GM23338 (cell line): ENCODE measurements around the gene VEGFA. TPM values are rescaled to one million over a fixed set of nuclear protein-coding genes. Genes with fewer than 3 reads are reported as not detected.

Experiments used
- ATAC-seq: fragments of 200-7000 bp; cut with Tn5 transposase; 3 replicates; pipeline ENCODE4 v1.9.1; 2020
- DNase-seq: peaks from one replicate; pipeline ENCODE4 v3.0.0-alpha.2; 2015; ENCODE audit warnings: low spot score
- H2AFZ ChIP-seq: fragments of 200-600 bp; sonication (generic); 2 replicates; pipeline ENCODE4 v1.8.0; 2016; ENCODE audit warnings: antibody characterized with exemption, mild to moderate bottlenecking, moderate library complexity
- H3F3A ChIP-seq: fragments of 200-600 bp; sonication (generic); replicated peaks from 2 replicates; pipeline ENCODE4 v1.8.0; 2017; ENCODE audit warnings: antibody characterized with exemption, mixed run types, low read depth
- H3K27ac ChIP-seq: fragments of 200-600 bp; sonication (generic); 2 replicates; pipeline ENCODE4 v1.6.1; 2016; ENCODE audit warnings: low read depth
- H3K27me3 ChIP-seq: fragments of 200-600 bp; sonication (generic); 2 replicates; pipeline ENCODE4 v1.8.0; 2016; ENCODE audit warnings: mild to moderate bottlenecking, mixed run types, moderate library complexity; ENCODE audit not compliant: insufficient read depth
- H3K36me3 ChIP-seq: fragments of 200-600 bp; sonication (generic); 2 replicates; pipeline ENCODE4 v1.8.0; 2016; ENCODE audit warnings: mild to moderate bottlenecking; ENCODE audit not compliant: insufficient read depth
- H3K4me1 ChIP-seq: fragments of 200-600 bp; sonication (generic); 2 replicates; pipeline ENCODE4 v1.8.0; 2016; ENCODE audit warnings: mild to moderate bottlenecking, moderate library complexity; ENCODE audit not compliant: insufficient read depth
- H3K4me2 ChIP-seq: fragments of 200-600 bp; sonication (generic); 2 replicates; pipeline ENCODE4 v1.7.1; 2017; ENCODE audit warnings: mixed run types
- H3K4me3 ChIP-seq: fragments of 200-600 bp; sonication (generic); 2 replicates; pipeline ENCODE4 v1.6.1; 2016; ENCODE audit warnings: mixed run types
- H3K79me2 ChIP-seq: fragments of 200-600 bp; sonication (generic); replicated peaks from 2 replicates; pipeline ENCODE4 v1.8.0; 2017; ENCODE audit warnings: mild to moderate bottlenecking; ENCODE audit not compliant: insufficient read depth
- H3K9me2 ChIP-seq: fragments of 200-600 bp; sonication (generic); 2 replicates; pipeline ENCODE4 v1.8.0; 2017; ENCODE audit not compliant: insufficient read depth
- H4K20me1 ChIP-seq: fragments of 200-600 bp; sonication (generic); replicated peaks from 2 replicates; pipeline ENCODE4 v1.8.0; 2017; ENCODE audit warnings: mild to moderate bottlenecking; ENCODE audit not compliant: insufficient read depth
- H3K27ac Mint-ChIP-seq: 2 replicates; pipeline ENCODE4 v1.8.0; 2020; ENCODE audit warnings: inconsistent platforms, mild to moderate bottlenecking, moderate library complexity, mixed read lengths
- H3K27me3 Mint-ChIP-seq: 3 replicates; pipeline ENCODE4 v1.8.0; 2022; ENCODE audit warnings: low read depth, mild to moderate bottlenecking, moderate library complexity, mixed read lengths, inconsistent platforms; ENCODE audit not compliant: insufficient read depth, poor library complexity
- H3K36me3 Mint-ChIP-seq: 3 replicates; pipeline ENCODE4 v1.8.0; 2021; ENCODE audit warnings: low read depth, mild to moderate bottlenecking, inconsistent platforms, moderate library complexity, mixed read lengths
- H3K4me1 Mint-ChIP-seq: 3 replicates; pipeline ENCODE4 v1.8.0; 2020; ENCODE audit warnings: mild to moderate bottlenecking, inconsistent platforms, mixed read lengths
- H3K4me3 Mint-ChIP-seq: 3 replicates; pipeline ENCODE4 v1.8.0; 2021; ENCODE audit warnings: moderate library complexity, mild to moderate bottlenecking, inconsistent platforms, mixed read lengths
- H3K9me3 Mint-ChIP-seq: 3 replicates; pipeline ENCODE4 v1.8.0; 2020; ENCODE audit warnings: moderate library complexity, mild to moderate bottlenecking, inconsistent platforms, mixed read lengths
- CREB1 ChIP-seq: fragments of 250-450 bp; sonication (Bioruptor Pico); IDR thresholded peaks from 2 replicates; pipeline ENCODE4 v1.5.0; 2020; ENCODE audit warnings: low read depth, mild to moderate bottlenecking, moderate library complexity
- EZH2 ChIP-seq: fragments of 200-600 bp; sonication (generic); IDR thresholded peaks from one replicate; pipeline ENCODE4 v1.8.0; 2017; ENCODE audit warnings: antibody characterized with exemption, mild to moderate bottlenecking, low read depth; ENCODE audit not compliant: unreplicated experiment
- EZH2phosphoT487 ChIP-seq: fragments of 200-600 bp; sonication (generic); IDR thresholded peaks from one replicate; pipeline ENCODE4 v1.8.1; 2018; ENCODE audit warnings: antibody characterized with exemption; ENCODE audit not compliant: unreplicated experiment
- NANOG ChIP-seq: IDR thresholded peaks from 2 replicates; pipeline ENCODE4 v1.6.1; 2016; ENCODE audit warnings: antibody characterized with exemption, borderline replicate concordance
- POLR2AphosphoS5 ChIP-seq: IDR thresholded peaks from 2 replicates; pipeline ENCODE4 v1.6.1; 2016; ENCODE audit warnings: antibody characterized with exemption, low read depth
- REST ChIP-seq: IDR thresholded peaks from one replicate; pipeline ENCODE4 v1.6.1; 2018; ENCODE audit warnings: antibody characterized with exemption; ENCODE audit not compliant: unreplicated experiment
- STAT1 ChIP-seq: IDR thresholded peaks from one replicate; pipeline ENCODE4 v1.6.1; 2016; ENCODE audit warnings: antibody characterized with exemption; ENCODE audit not compliant: unreplicated experiment
- ZNF114 ChIP-seq: fragments of 250-450 bp; sonication (Bioruptor Pico); IDR thresholded peaks from 2 replicates; pipeline ENCODE4 v1.5.0; 2020; ENCODE audit warnings: mild to moderate bottlenecking, moderate library complexity
- polyA plus RNA-seq: library from polyadenylated mRNA; unstranded; fragments of >200 nt; fragmentation: Nextera tagmentation; extraction: Ambion mirVana; gene quantifications from 2 replicates; pipeline ENCODE4 v1.2.1, GENCODE V29; 2016
- total RNA-seq: library from RNA; depleted of rRNA; stranded (reverse); fragments of >200 nt; shearing (Covaris generic); gene quantifications from 2 replicates; pipeline ENCODE4 v1.2.3, GENCODE V29; 2014
- TF ChIP-seq, protein P1 (sequence below), 2 experiments: fragments of 200-600 bp in 1 of 2; sonication (generic) in 1 of 2; conservative IDR thresholded peaks; 2 replicates each; pipeline versions ENCODE4 v1.5.1 to v1.6.1; 2016 to 2017; ENCODE audit warnings: antibody characterized with exemption in 2 of 2, low read depth in 2 of 2, mild to moderate bottlenecking in 2 of 2, moderate library complexity in 1 of 2
- TF ChIP-seq, protein P2 (sequence below): IDR thresholded peaks from 2 replicates; pipeline ENCODE4 v1.6.1; 2016; ENCODE audit warnings: antibody characterized with exemption
- TF ChIP-seq, protein P3 (sequence below): fragments of 250-450 bp; sonication (Bioruptor Pico); IDR thresholded peaks from 2 replicates; pipeline ENCODE4 v1.5.0; 2020; ENCODE audit warnings: mild to moderate bottlenecking, moderate library complexity

Gene VEGFA
- total and polyA plus RNA-seq, 2 experiments from 2014 or later: 10.9 to 61.1 TPM

DNA sequence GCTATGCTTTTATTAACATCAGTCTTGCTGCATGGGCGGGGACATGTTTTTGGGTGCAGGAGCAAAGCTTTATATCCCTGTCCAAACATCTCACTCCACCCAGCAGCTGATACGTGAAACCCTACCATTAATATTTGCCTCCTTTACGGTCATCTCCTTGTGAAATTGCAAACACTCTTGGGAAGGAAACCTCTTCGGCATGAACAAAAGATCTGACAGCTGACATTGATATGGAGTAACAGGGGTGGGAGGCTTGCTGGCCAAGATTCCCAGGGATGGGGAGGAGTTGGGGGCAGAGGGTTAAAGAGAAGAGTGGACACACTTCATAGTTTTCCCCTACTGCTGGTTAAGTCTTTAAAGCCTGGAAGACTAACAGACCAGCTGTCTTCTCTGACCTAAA lies 22.2 kb upstream of the VEGFA start:
- no peak overlapping the region for H3K4me3 ChIP-seq
- H3K36me3 Mint-ChIP-seq: no peaks in the 10 kb centered on the region
- no peaks in the 10 kb centered on the region for H3F3A ChIP-seq
- no peaks in the 10 kb centered on the region for H3K36me3 ChIP-seq
- H3K27me3 ChIP-seq: no peaks in the 10 kb centered on the region
- peaks cover 8% of the 10 kb centered on the region for H3K27me3 Mint-ChIP-seq
- peaks cover 30% of the 10 kb centered on the region for H3K4me1 Mint-ChIP-seq
- no peaks in the 10 kb centered on the region for H3K4me1 ChIP-seq
- DNase-seq (no peak), ATAC-seq (no peak)
- no peaks in the 10 kb centered on the region; the same call in 1 of the 2 replicates for H3K9me2 ChIP-seq
- H3K4me3 Mint-ChIP-seq: no peak overlapping the region
- no peaks in the 10 kb centered on the region for H3K79me2 ChIP-seq
- no peak overlapping the region for H3K27ac Mint-ChIP-seq
- H3K4me2 ChIP-seq: no peak overlapping the region
- H4K20me1 ChIP-seq: no peaks in the 10 kb centered on the region
- no peak overlapping the region for H2AFZ ChIP-seq
- H3K9me3 Mint-ChIP-seq: no peaks in the 10 kb centered on the region
- no peak overlapping the region for H3K27ac ChIP-seq
- TF ChIP-seq POLR2AphosphoS5: no peak
- TF ChIP-seq, protein P1, sequence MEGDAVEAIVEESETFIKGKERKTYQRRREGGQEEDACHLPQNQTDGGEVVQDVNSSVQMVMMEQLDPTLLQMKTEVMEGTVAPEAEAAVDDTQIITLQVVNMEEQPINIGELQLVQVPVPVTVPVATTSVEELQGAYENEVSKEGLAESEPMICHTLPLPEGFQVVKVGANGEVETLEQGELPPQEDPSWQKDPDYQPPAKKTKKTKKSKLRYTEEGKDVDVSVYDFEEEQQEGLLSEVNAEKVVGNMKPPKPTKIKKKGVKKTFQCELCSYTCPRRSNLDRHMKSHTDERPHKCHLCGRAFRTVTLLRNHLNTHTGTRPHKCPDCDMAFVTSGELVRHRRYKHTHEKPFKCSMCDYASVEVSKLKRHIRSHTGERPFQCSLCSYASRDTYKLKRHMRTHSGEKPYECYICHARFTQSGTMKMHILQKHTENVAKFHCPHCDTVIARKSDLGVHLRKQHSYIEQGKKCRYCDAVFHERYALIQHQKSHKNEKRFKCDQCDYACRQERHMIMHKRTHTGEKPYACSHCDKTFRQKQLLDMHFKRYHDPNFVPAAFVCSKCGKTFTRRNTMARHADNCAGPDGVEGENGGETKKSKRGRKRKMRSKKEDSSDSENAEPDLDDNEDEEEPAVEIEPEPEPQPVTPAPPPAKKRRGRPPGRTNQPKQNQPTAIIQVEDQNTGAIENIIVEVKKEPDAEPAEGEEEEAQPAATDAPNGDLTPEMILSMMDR (conservative IDR thresholded peaks at IDR 0.05; ENCODE audit: low read depth in 2 of 2): no peak
- TF ChIP-seq ZNF114: no peak
- no peak for TF ChIP-seq CREB1 (CRISPR knock-in tag)
- TF ChIP-seq EZH2: no peak
- TF ChIP-seq NANOG: no peak
- TF ChIP-seq EZH2phosphoT487: no peak
- no peak for TF ChIP-seq REST
- TF ChIP-seq, protein P2, sequence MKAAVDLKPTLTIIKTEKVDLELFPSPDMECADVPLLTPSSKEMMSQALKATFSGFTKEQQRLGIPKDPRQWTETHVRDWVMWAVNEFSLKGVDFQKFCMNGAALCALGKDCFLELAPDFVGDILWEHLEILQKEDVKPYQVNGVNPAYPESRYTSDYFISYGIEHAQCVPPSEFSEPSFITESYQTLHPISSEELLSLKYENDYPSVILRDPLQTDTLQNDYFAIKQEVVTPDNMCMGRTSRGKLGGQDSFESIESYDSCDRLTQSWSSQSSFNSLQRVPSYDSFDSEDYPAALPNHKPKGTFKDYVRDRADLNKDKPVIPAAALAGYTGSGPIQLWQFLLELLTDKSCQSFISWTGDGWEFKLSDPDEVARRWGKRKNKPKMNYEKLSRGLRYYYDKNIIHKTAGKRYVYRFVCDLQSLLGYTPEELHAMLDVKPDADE: no peak

- Mint-ChIP-seq H3K4me3 (no peak overlapping the region), H3K9me3 (no peaks in the 10 kb centered on the region), H3K36me3 (no peaks in the 10 kb centered on the region), H3K4me1 (peaks cover 30% of the 10 kb centered on the region), H3K27me3 (peaks cover 8% of the 10 kb centered on the region), H3K27ac (no peak overlapping the region)
- Histone ChIP-seq H3K27ac (no peak overlapping the region), H3K4me3 (no peak overlapping the region), H2AFZ (no peak overlapping the region), H4K20me1 (no peaks in the 10 kb centered on the region), H3F3A (no peaks in the 10 kb centered on the region), H3K4me1 (no peaks in the 10 kb centered on the region), H3K36me3 (no peaks in the 10 kb centered on the region), H3K27me3 (no peaks in the 10 kb centered on the region), H3K4me2 (no peak overlapping the region), H3K79me2 (no peaks in the 10 kb centered on the region), H3K9me2 (no peaks in the 10 kb centered on the region; the same call in 1 of the 2 replicates)
- DNase-seq: no peak
- no peak for ATAC-seq
- TF ChIP-seq, protein P3, sequence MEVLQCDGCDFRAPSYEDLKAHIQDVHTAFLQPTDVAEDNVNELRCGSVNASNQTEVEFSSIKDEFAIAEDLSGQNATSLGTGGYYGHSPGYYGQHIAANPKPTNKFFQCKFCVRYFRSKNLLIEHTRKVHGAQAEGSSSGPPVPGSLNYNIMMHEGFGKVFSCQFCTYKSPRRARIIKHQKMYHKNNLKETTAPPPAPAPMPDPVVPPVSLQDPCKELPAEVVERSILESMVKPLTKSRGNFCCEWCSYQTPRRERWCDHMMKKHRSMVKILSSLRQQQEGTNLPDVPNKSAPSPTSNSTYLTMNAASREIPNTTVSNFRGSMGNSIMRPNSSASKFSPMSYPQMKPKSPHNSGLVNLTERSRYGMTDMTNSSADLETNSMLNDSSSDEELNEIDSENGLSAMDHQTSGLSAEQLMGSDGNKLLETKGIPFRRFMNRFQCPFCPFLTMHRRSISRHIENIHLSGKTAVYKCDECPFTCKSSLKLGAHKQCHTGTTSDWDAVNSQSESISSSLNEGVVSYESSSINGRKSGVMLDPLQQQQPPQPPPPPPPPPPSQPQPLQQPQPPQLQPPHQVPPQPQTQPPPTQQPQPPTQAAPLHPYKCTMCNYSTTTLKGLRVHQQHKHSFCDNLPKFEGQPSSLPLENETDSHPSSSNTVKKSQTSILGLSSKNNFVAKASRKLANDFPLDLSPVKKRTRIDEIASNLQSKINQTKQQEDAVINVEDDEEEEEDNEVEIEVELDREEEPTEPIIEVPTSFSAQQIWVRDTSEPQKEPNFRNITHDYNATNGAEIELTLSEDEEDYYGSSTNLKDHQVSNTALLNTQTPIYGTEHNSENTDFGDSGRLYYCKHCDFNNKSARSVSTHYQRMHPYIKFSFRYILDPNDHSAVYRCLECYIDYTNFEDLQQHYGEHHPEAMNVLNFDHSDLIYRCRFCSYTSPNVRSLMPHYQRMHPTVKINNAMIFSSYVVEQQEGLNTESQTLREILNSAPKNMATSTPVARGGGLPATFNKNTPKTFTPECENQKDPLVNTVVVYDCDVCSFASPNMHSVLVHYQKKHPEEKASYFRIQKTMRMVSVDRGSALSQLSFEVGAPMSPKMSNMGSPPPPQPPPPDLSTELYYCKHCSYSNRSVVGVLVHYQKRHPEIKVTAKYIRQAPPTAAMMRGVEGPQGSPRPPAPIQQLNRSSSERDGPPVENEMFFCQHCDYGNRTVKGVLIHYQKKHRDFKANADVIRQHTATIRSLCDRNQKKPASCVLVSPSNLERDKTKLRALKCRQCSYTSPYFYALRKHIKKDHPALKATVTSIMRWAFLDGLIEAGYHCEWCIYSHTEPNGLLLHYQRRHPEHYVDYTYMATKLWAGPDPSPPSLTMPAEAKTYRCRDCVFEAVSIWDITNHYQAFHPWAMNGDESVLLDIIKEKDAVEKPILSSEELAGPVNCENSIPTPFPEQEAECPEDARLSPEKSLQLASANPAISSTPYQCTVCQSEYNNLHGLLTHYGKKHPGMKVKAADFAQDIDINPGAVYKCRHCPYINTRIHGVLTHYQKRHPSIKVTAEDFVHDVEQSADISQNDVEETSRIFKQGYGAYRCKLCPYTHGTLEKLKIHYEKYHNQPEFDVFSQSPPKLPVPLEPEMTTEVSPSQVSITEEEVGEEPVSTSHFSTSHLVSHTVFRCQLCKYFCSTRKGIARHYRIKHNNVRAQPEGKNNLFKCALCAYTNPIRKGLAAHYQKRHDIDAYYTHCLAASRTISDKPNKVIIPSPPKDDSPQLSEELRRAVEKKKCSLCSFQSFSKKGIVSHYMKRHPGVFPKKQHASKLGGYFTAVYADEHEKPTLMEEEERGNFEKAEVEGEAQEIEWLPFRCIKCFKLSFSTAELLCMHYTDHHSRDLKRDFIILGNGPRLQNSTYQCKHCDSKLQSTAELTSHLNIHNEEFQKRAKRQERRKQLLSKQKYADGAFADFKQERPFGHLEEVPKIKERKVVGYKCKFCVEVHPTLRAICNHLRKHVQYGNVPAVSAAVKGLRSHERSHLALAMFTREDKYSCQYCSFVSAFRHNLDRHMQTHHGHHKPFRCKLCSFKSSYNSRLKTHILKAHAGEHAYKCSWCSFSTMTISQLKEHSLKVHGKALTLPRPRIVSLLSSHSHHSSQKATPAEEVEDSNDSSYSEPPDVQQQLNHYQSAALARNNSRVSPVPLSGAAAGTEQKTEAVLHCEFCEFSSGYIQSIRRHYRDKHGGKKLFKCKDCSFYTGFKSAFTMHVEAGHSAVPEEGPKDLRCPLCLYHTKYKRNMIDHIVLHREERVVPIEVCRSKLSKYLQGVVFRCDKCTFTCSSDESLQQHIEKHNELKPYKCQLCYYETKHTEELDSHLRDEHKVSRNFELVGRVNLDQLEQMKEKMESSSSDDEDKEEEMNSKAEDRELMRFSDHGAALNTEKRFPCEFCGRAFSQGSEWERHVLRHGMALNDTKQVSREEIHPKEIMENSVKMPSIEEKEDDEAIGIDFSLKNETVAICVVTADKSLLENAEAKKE (CRISPR knock-in tag): no peak
- TF ChIP-seq STAT1 (no peak), POLR2AphosphoS5 (no peak)
Observed at GRCh38 chr6:43748765-43749164, 21.2 kb upstream of the VEGFA start.
